GM19452 (cell line): Measurements from ENCODE around the gene CCDC134.
"Not testable (repeated sequence)": the region's sequence is repeated elsewhere in the genome, so short reads cannot be mapped to it uniquely, and the experiment has no call there.

Source experiments
- ATAC-seq: cut with Tn5 transposase; IDR thresholded peaks from one replicate; pipeline ENCODE4 v1.9.1; 2021; ENCODE audit not compliant: unreplicated experiment

CCDC134 gene

GRCh38 chr22:41822317-41823057 lies 22.0 kb downstream of the CCDC134 start:
- ATAC-seq = no peak

- ATAC-seq = no peak
Measured at GRCh38 chr22:41823797-41824196, 23.3 kb downstream of the CCDC134 start.

GRCh38 chr22:41825376-41825775 lies 24.9 kb downstream of the CCDC134 start:
- no peak for ATAC-seq

GRCh38 chr22:41826021-41826420 lies 25.5 kb downstream of the CCDC134 start:
- ATAC-seq = no peak

GRCh38 chr22:41826430-41827383 lies 26.2 kb downstream of the CCDC134 start:
- no peak for ATAC-seq

- no peak for ATAC-seq
Measured at GRCh38 chr22:41827671-41828070, 27.2 kb downstream of the CCDC134 start.

- no peak for ATAC-seq
Measured at GRCh38 chr22:41828516-41828915, 28.0 kb downstream of the CCDC134 start.

GRCh38 chr22:41830174-41830573 lies 29.7 kb downstream of the CCDC134 start:
- no peak for ATAC-seq

GRCh38 chr22:41831383-41831782 lies 30.9 kb downstream of the CCDC134 start:
- ATAC-seq = no peak

GRCh38 chr22:41831828-41832552 lies 31.5 kb downstream of the CCDC134 start:
- ATAC-seq = no peak

GRCh38 chr22:41832553-41833368 lies 32.3 kb downstream of the CCDC134 start, which contains the start of gene SREBF2:
SREBF2 (plus strand) TSS chr22:41833105; CDS start chr22:41833271, 166 bp downstream.
- ATAC-seq = peak; percentile 84

GRCh38 chr22:41833369-41834004 lies 33.0 kb downstream of the CCDC134 start:
- ATAC-seq = peak; percentile 21

GRCh38 chr22:41834005-41834944 lies 33.8 kb downstream of the CCDC134 start:
- no peak for ATAC-seq

GRCh38 chr22:41835462-41835861 lies 35.0 kb downstream of the CCDC134 start:
- not testable (repeated sequence) for ATAC-seq

GRCh38 chr22:41836551-41836950 lies 36.1 kb downstream of the CCDC134 start:
- ATAC-seq = no peak

GRCh38 chr22:41838842-41839618 lies 38.6 kb downstream of the CCDC134 start:
- no peak for ATAC-seq

- ATAC-seq = no peak
Measured at GRCh38 chr22:41840216-41840615, 39.7 kb downstream of the CCDC134 start.
